Tibial artery (tissue), 4 donors: ENCODE data around the gene PSMD11.

Experiments used
- DNase-seq, 2 donors: peaks; one replicate each; pipeline ENCODE4 v3.0.0-alpha.2; 2019
- H3K27ac ChIP-seq, 2 donors: fragments of 200-600 bp; sonication (generic) in 1 of 2; 1 replicate in 1 of 2; 2 replicates in 1 of 2; pipeline ENCODE4 v1.5.1; 2018 to 2019; ENCODE audit warnings: mild to moderate bottlenecking in 1 of 2
- H3K27me3 ChIP-seq, 2 donors: fragments of 200-600 bp; sonication (generic) in 1 of 2; one replicate each; pipeline versions ENCODE4 v1.5.1 to v1.6.0; 2016 to 2019
- H3K36me3 ChIP-seq, 3 donors: fragments of 200-600 bp; sonication (generic) in 2 of 3; one replicate each; pipeline ENCODE4 v1.5.1; 2016 to 2019; ENCODE audit warnings: mild to moderate bottlenecking in 2 of 3
- H3K4me1 ChIP-seq, 4 donors: fragments of 200-600 bp; sonication (generic) in 2 of 4; 1 replicate in 3 of 4; 2 replicates in 1 of 4; pipeline ENCODE4 v1.5.1; 2016 to 2019
- H3K4me3 ChIP-seq, 2 donors: fragments of 200-600 bp; sonication (generic) in 1 of 2; 1 replicate in 1 of 2; 2 replicates in 1 of 2; pipeline ENCODE4 v1.5.1; 2018 to 2019; ENCODE audit warnings: mild to moderate bottlenecking in 2 of 2
- H3K9me3 ChIP-seq, 3 donors: fragments of 200-600 bp; sonication (generic) in 1 of 3; one replicate each; pipeline ENCODE4 v1.5.1; 2016 to 2019
- intact Hi-C: fragments of 100-400 bp; cut with DNase I; formaldehyde crosslinking; loops from one replicate; pipeline ENCODE4 v1.15.0; 2023; ENCODE audit warnings: low total_unique reads
- TF ChIP-seq, protein P1 (sequence below), 2 experiments: fragments of 200-600 bp in 1 of 2; fragments of 450-650 bp in 1 of 2; IDR thresholded peaks; one replicate each; pipeline ENCODE4 v1.5.1; 2017 to 2019; ENCODE audit warnings: antibody characterized with exemption in 2 of 2, mild to moderate bottlenecking in 1 of 2, moderate library complexity in 1 of 2

PSMD11 gene

DNA sequence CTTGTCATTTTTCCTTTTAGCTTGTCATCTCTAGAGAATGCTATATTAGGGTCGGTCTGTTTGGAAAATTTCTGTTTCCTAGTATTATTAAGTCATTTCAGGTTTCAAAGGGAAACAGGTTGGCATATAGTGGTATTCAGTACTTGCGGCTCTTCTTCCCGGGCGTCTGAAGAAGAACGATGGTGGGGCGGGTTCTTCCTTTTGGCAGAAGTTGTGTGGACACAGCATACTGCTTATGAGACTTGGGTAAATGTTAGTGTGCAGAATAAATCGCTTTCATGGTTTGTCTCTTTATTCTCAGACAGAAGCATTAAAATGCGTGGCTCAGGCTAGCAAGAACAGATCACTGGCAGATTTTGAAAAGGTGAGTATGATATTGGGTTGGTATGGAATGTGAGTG is 32.9 kb downstream of the PSMD11 start:
- Histone ChIP-seq H3K36me3 (peaks cover 91 to 99% (median 92%) of the 10 kb centered on the region in 3 donors), H3K27me3 (no peaks in the 10 kb centered on the region), H3K9me3 (no peaks in the 10 kb centered on the region), H3K27ac (no peak overlapping the region), H3K4me1 (no peaks in the 10 kb centered on the region), H3K4me3 (no peak overlapping the region)
- TF ChIP-seq, protein P1, sequence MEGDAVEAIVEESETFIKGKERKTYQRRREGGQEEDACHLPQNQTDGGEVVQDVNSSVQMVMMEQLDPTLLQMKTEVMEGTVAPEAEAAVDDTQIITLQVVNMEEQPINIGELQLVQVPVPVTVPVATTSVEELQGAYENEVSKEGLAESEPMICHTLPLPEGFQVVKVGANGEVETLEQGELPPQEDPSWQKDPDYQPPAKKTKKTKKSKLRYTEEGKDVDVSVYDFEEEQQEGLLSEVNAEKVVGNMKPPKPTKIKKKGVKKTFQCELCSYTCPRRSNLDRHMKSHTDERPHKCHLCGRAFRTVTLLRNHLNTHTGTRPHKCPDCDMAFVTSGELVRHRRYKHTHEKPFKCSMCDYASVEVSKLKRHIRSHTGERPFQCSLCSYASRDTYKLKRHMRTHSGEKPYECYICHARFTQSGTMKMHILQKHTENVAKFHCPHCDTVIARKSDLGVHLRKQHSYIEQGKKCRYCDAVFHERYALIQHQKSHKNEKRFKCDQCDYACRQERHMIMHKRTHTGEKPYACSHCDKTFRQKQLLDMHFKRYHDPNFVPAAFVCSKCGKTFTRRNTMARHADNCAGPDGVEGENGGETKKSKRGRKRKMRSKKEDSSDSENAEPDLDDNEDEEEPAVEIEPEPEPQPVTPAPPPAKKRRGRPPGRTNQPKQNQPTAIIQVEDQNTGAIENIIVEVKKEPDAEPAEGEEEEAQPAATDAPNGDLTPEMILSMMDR (IDR thresholded peaks at IDR 0.05) = no peak
- DNase-seq = no peak
- intact Hi-C loops = no loop called here

- intact Hi-C loops = no loop called here
- Histone ChIP-seq H3K9me3 (no peaks in the 10 kb centered on the region), H3K27ac (no peak overlapping the region), H3K4me1 (peaks cover 0 to 13% (median 11%) of the 10 kb centered on the region in 4 donors), H3K4me3 (no peak overlapping the region), H3K36me3 (peaks cover 74 to 86% (median 82%) of the 10 kb centered on the region in 3 donors), H3K27me3 (no peaks in the 10 kb centered on the region)
- TF ChIP-seq, protein P1 (IDR thresholded peaks at IDR 0.05) = no peak
- DNase-seq = no peak
Observed at GRCh38 chr17:32479074-32479617, 34.8 kb downstream of the PSMD11 start.

DNA sequence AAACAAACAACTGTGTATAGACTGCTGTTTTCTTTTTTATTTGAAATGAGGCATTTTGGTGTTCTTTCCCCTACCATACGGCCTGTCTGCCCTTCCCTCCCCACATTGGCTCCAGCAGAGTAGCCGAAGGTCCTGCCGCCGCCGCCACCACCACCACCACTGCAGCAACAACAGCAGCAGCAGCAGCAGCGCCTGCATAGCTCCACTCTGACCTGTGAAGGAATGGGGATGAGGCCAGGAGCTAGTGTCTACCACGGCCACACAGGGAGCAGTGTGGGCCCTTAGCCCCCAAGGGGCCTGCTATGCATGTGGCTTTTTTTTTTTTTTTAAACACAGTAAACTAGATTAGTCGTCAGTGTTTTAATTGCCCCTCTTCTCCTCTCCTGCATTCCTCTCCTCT is 36.9 kb downstream of the PSMD11 start:
- no peak for DNase-seq
- Histone ChIP-seq H3K4me3 (no peak overlapping the region), H3K27me3 (no peaks in the 10 kb centered on the region), H3K4me1 (peaks cover 0 to 28% (median 22%) of the 10 kb centered on the region in 4 donors), H3K36me3 (peaks cover 54 to 65% (median 61%) of the 10 kb centered on the region in 3 donors), H3K27ac (no peak overlapping the region), H3K9me3 (no peaks in the 10 kb centered on the region)
- intact Hi-C loops = loop anchor here (5.0 to 10.0 kb wide), 2 partner anchors 284 to 391 kb away; no protein-coding TSS in a partner anchor
- TF ChIP-seq, protein P1 (IDR thresholded peaks at IDR 0.05) = no peak

DNA sequence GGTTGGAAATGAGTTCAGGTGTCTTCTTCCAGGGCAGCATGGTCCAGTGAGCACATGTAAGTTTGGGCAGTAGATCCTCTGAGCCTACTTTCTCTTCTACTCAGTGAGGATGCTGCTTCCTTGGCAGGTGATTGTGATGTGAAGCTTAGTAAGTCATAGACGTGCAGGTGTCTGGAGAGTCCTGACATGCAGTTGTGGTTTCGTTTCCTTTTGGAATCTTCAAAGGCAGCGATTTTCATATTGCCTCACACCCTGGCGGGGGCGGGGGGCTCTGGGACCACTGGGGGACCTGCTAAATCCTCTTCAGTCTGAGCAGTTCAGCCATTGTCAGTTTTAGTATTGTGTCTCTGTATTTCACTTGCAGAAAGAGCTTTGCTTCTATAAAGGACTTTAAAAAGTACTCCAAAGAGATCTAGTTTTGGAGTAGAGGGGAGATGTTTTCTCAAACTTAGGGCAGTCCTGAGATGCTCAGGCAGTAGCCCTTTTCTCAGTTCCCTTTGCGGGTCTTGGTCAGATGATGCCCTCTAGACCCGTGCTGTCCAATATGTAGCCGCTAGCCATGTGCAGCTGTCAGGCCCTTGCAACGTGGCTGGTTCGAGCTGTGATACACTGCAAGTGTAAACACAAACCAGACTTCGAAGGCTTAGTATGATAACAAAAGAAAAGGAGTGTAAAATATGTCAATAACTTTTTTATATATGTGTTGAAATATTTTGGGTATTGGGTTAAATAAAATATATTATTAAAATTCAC is 38.4 kb downstream of the PSMD11 start:
- intact Hi-C loops = loop anchor here (5.0 to 10.0 kb wide), 2 partner anchors 282 to 390 kb away; no protein-coding TSS in a partner anchor
- TF ChIP-seq, protein P1 (IDR thresholded peaks at IDR 0.05) = no peak
- H3K9me3 ChIP-seq = no peaks in the 10 kb centered on the region
- H3K4me3 ChIP-seq = no peak overlapping the region
- peaks cover 0 to 35% (median 28%) of the 10 kb centered on the region in 4 donors for H3K4me1 ChIP-seq
- H3K27ac ChIP-seq = peak overlapping the region; percentile 60 to 64
- DNase-seq = no peak
- peaks cover 38 to 50% (median 46%) of the 10 kb centered on the region in 3 donors for H3K36me3 ChIP-seq
- no peaks in the 10 kb centered on the region for H3K27me3 ChIP-seq

GRCh38 chr17:32483451-32484019 is 39.2 kb downstream of the PSMD11 start:
- TF ChIP-seq, protein P1 (IDR thresholded peaks at IDR 0.05) = peak; percentile 56 to 79
- Histone ChIP-seq H3K27me3 (no peaks in the 10 kb centered on the region), H3K27ac (peak overlapping the region; percentile 60 to 64), H3K4me3 (no peak overlapping the region), H3K4me1 (peaks cover 0 to 38% (median 30%) of the 10 kb centered on the region in 4 donors), H3K9me3 (no peaks in the 10 kb centered on the region), H3K36me3 (peaks cover 30 to 42% (median 39%) of the 10 kb centered on the region in 3 donors)
- intact Hi-C loops = loop anchor here (5.0 to 10.0 kb wide), 2 partner anchors 281 to 389 kb away; no protein-coding TSS in a partner anchor
- peak; percentile 75 to 89 for DNase-seq
